ENCODE measurements around the gene KRTAP5-3.

Gene KRTAP5-3

DNA sequence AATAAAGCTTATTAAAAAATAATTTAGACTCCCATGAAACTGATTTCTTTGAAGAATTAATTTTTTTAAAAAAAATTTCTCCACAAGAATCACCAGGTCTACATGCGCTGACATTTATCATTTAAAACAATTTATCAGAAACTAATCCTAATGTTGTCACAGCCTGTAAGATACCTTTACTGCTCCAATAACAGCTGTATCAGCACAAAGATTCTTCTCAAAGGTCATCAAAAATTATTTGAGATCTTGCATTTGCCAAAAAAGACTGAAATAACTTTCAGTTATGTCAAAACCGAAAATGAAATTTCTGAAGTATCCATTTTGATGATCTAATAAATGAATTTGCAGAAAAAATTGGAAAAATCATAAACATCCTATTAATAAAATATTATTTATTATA, 29.4 kb upstream of the KRTAP5-3 start:
- Histone ChIP-seq H3K27me3 (ENCODE audit: insufficient read depth, low read length, poor library complexity, severe bottlenecking) (no peaks in the 10 kb centered on the region), H3K4me3 (ENCODE audit: low read length, poor library complexity, severe bottlenecking) (no peak overlapping the region), H3K79me2 (ENCODE audit: insufficient read depth, low read length) (no peaks in the 10 kb centered on the region), H3K9ac (ENCODE audit: low read depth, low read length, poor library complexity, severe bottlenecking) (no peak overlapping the region), H3K4me2 (ENCODE audit: low read depth, low read length, poor library complexity, severe bottlenecking) (no peak overlapping the region), H3K36me3 (ENCODE audit: insufficient read depth, low read length) (no peaks in the 10 kb centered on the region), H3F3A (ENCODE audit: low read depth) (no peaks in the 10 kb centered on the region), H2AFZ (ENCODE audit: low read length) (no peak overlapping the region), H3K4me1 (ENCODE audit: insufficient read depth, low read length, poor library complexity, severe bottlenecking) (no peaks in the 10 kb centered on the region), H4K20me1 (ENCODE audit: insufficient read depth, low read length, poor library complexity, severe bottlenecking) (no peaks in the 10 kb centered on the region), H3K9me3 (ENCODE audit: insufficient read depth, low read depth, low read length) (no peaks in the 10 kb centered on the region), H3K9me2 (replicated peaks; ENCODE audit: low read depth, low read length) (no peaks in the 10 kb centered on the region)
- TF ChIP-seq, protein P1, sequence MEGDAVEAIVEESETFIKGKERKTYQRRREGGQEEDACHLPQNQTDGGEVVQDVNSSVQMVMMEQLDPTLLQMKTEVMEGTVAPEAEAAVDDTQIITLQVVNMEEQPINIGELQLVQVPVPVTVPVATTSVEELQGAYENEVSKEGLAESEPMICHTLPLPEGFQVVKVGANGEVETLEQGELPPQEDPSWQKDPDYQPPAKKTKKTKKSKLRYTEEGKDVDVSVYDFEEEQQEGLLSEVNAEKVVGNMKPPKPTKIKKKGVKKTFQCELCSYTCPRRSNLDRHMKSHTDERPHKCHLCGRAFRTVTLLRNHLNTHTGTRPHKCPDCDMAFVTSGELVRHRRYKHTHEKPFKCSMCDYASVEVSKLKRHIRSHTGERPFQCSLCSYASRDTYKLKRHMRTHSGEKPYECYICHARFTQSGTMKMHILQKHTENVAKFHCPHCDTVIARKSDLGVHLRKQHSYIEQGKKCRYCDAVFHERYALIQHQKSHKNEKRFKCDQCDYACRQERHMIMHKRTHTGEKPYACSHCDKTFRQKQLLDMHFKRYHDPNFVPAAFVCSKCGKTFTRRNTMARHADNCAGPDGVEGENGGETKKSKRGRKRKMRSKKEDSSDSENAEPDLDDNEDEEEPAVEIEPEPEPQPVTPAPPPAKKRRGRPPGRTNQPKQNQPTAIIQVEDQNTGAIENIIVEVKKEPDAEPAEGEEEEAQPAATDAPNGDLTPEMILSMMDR (conservative IDR thresholded peaks at IDR 0.05; ENCODE audit: low read length) = no peak
- no peak for TF ChIP-seq EZH2phosphoT487 (IDR thresholded peaks at IDR 0.05; ENCODE audit: borderline replicate concordance)

DNA sequence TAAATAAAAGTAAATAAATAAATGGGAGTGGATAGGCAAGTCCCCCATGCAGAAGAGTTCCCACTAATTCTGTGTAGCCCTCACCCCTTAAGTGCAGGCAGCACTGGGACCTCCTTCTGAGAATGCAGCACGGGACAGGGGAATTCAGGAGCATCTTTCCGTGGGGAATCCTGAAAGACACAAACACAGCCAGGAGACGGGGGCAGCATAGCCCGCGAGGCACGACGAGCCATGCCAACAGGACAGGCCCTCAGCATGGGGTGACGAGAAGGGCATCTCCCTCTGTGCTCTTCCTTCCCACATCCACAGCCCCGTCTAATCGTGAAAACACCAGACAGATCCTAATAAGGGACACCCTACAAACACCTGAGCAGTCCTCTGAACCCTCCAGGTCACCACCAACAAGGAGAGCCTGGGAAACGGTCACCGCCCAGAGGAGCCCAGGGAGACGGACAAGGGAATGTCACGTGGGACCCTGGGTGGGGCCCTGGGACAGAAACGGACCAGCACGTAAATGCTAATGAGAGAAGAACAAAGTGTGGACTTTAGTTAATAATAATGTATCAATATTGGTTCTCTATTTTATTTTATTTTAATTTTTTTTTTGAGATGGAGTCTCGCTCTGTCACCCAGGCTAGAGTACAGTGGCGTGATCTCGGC, 28.2 kb upstream of the KRTAP5-3 start:
- Histone ChIP-seq H3K9me2 (replicated peaks; ENCODE audit: low read depth, low read length) (no peaks in the 10 kb centered on the region), H3K9me3 (ENCODE audit: insufficient read depth, low read depth, low read length) (no peaks in the 10 kb centered on the region), H3K9ac (ENCODE audit: low read depth, low read length, poor library complexity, severe bottlenecking) (no peak overlapping the region), H3K4me3 (ENCODE audit: low read length, poor library complexity, severe bottlenecking) (no peak overlapping the region), H3K4me1 (ENCODE audit: insufficient read depth, low read length, poor library complexity, severe bottlenecking) (no peaks in the 10 kb centered on the region), H2AFZ (ENCODE audit: low read length) (no peak overlapping the region), H4K20me1 (ENCODE audit: insufficient read depth, low read length, poor library complexity, severe bottlenecking) (no peaks in the 10 kb centered on the region), H3F3A (ENCODE audit: low read depth) (no peaks in the 10 kb centered on the region), H3K27me3 (ENCODE audit: insufficient read depth, low read length, poor library complexity, severe bottlenecking) (no peaks in the 10 kb centered on the region), H3K79me2 (ENCODE audit: insufficient read depth, low read length) (no peaks in the 10 kb centered on the region), H3K36me3 (ENCODE audit: insufficient read depth, low read length) (no peaks in the 10 kb centered on the region), H3K4me2 (ENCODE audit: low read depth, low read length, poor library complexity, severe bottlenecking) (no peak overlapping the region)
- TF ChIP-seq, protein P1 (conservative IDR thresholded peaks at IDR 0.05; ENCODE audit: low read length) = no peak
- no peak for TF ChIP-seq EZH2phosphoT487 (IDR thresholded peaks at IDR 0.05; ENCODE audit: borderline replicate concordance)

GRCh38 chr11:1633864-1634263, 25.6 kb upstream of the KRTAP5-3 start:
- Histone ChIP-seq H3K9ac (ENCODE audit: low read depth, low read length, poor library complexity, severe bottlenecking) (no peak overlapping the region), H3K79me2 (ENCODE audit: insufficient read depth, low read length) (no peaks in the 10 kb centered on the region), H3K27me3 (ENCODE audit: insufficient read depth, low read length, poor library complexity, severe bottlenecking) (no peaks in the 10 kb centered on the region), H3K4me1 (ENCODE audit: insufficient read depth, low read length, poor library complexity, severe bottlenecking) (no peaks in the 10 kb centered on the region), H3K36me3 (ENCODE audit: insufficient read depth, low read length) (no peaks in the 10 kb centered on the region), H3K4me3 (ENCODE audit: low read length, poor library complexity, severe bottlenecking) (no peak overlapping the region), H3F3A (ENCODE audit: low read depth) (no peaks in the 10 kb centered on the region), H3K4me2 (ENCODE audit: low read depth, low read length, poor library complexity, severe bottlenecking) (no peak overlapping the region), H4K20me1 (ENCODE audit: insufficient read depth, low read length, poor library complexity, severe bottlenecking) (no peaks in the 10 kb centered on the region), H3K9me2 (replicated peaks; ENCODE audit: low read depth, low read length) (no peaks in the 10 kb centered on the region), H2AFZ (ENCODE audit: low read length) (no peak overlapping the region), H3K9me3 (ENCODE audit: insufficient read depth, low read depth, low read length) (no peaks in the 10 kb centered on the region)
- TF ChIP-seq, protein P1 (conservative IDR thresholded peaks at IDR 0.05; ENCODE audit: low read length) = no peak
- TF ChIP-seq EZH2phosphoT487 (IDR thresholded peaks at IDR 0.05; ENCODE audit: borderline replicate concordance) = no peak

Data from Loucy (cell line).